HepG2 (cell line): ENCODE measurements around the gene EPB41L2. TPM values are rescaled to one million over a fixed set of nuclear protein-coding genes. Genes with fewer than 3 reads are reported as not detected.

ENCODE experiments used
- NR2C2 ChIP-seq: sonication (generic); formaldehyde crosslinking; IDR thresholded peaks from 2 replicates; pipeline ENCODE4 v1.4.0; 2020; ENCODE audit warnings: missing genetic modification reagents, mild to moderate bottlenecking, moderate library complexity, borderline replicate concordance
- REXO4 ChIP-seq: sonication (generic); formaldehyde crosslinking; IDR thresholded peaks from 2 replicates; pipeline ENCODE4 v1.8.0; 2022; ENCODE audit warnings: missing genetic modification reagents, mild to moderate bottlenecking, borderline replicate concordance
- SKI ChIP-seq: fragments of 450-650 bp; IDR thresholded peaks from one replicate; pipeline ENCODE4 v1.6.1; 2018; ENCODE audit warnings: mild to moderate bottlenecking; ENCODE audit not compliant: partially characterized antibody
- ZNF546 ChIP-seq: sonication (generic); formaldehyde crosslinking; conservative IDR thresholded peaks from 2 replicates; pipeline ENCODE4 v1.8.1; 2023; ENCODE audit warnings: mild to moderate bottlenecking, missing genetic modification reagents
- ZNF577 ChIP-seq: sonication (generic); formaldehyde crosslinking; IDR thresholded peaks from 2 replicates; pipeline ENCODE4 v1.4.0; 2020; ENCODE audit warnings: mild to moderate bottlenecking, low read depth, missing genetic modification reagents, borderline replicate concordance
- polyA plus RNA-seq, 8 experiments: library from polyadenylated mRNA; depleted of rRNA in 3 of 8; stranded (reverse) in 7 of 8; unstranded in 1 of 8; fragments of >200 nt; fragmentation: Illumina TruSeq in 4 of 8; extraction: Trizol in 4 of 8; gene quantifications; 2 replicates each; pipeline versions ENCODE4 v1.2.1 to v1.2.3, GENCODE V29; 2011 to 2016; ENCODE audit warnings: low read depth in 4 of 8, missing spikeins in 1 of 8, mixed read lengths in 1 of 8; ENCODE audit not compliant: insufficient read depth in 1 of 8
- total RNA-seq, 5 experiments: library from RNA; depleted of rRNA; stranded (reverse); fragments of >200 nt; fragmentation: Illumina TruSeq; extraction: Trizol; gene quantifications; 2 replicates each; pipeline ENCODE4 v1.2.3, GENCODE V29; 2016; ENCODE audit warnings: low read depth in 1 of 5
- TF ChIP-seq, protein P1 (sequence below): IDR thresholded peaks from 2 replicates; pipeline ENCODE4 v1.6.1; 2016; ENCODE audit warnings: low read depth, missing genetic modification reagents, missing compliant biosample characterization
- TF ChIP-seq, protein P2 (sequence below): sonication (generic); formaldehyde crosslinking; IDR thresholded peaks from 2 replicates; pipeline ENCODE4 v1.5.0; 2020; ENCODE audit warnings: missing genetic modification reagents
- TF ChIP-seq, protein P3 (sequence below): sonication (generic); formaldehyde crosslinking; conservative IDR thresholded peaks from 2 replicates; pipeline ENCODE4 v1.4.0; 2020; ENCODE audit warnings: missing genetic modification reagents
- TF ChIP-seq, protein P4 (sequence below): sonication (generic); formaldehyde crosslinking; IDR thresholded peaks from 2 replicates; pipeline ENCODE4 v1.4.0; 2020; ENCODE audit warnings: missing genetic modification reagents, borderline replicate concordance
- TF ChIP-seq, protein P5 (sequence below): IDR thresholded peaks from 2 replicates; pipeline ENCODE4 v1.6.1; 2016; ENCODE audit warnings: low read depth, borderline replicate concordance

Gene EPB41L2
- total and polyA plus RNA-seq, 2 of the 13 experiments (the other 11 are each of a cell fraction or from before 2014, with no cell fraction given), result 41.7 to 56.4 TPM

DNA sequence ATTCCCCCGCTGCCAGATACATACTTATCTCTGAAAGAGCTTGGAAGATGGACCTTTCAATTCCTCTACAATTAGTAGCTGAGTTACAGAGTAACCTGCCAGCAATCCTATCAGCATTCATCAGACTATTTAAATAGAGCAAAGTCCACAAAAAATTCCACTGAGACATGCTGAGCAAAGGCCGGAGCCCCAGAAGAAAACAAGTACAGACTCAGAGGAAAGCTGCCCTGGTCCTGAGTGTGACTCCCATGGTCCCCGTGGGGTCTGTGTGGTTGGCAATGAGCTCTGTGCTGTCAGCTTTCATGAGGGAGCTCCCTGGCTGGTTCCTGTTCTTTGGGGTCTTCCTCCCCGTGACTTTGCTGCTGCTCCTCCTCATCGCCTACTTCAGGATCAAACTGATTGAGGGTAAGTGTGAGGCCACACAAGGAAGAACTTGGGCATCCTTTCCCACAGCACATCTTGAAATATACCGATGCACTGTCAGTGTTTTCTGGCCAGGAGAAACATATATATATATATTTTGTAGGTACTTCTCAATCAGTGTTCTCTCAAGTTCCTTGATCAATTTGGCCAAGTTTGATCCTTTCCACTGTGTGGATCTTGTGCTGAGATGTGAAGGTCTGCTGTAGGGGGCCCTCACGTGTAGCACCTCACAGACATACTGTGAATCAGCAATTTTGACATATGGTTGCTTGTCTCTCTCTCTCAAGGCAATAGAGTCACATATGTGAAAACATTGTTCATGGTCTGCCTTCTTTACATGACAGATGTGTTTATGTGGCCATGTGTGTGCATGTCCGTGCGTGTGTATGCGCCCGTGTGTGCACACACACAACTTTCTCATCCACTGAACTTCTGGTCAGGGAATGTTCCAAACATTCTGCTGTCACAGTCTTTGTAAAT is 235.5 kb downstream of the EPB41L2 start, which contains the start of gene SMLR1 (continued):
- TF ChIP-seq, protein P1, sequence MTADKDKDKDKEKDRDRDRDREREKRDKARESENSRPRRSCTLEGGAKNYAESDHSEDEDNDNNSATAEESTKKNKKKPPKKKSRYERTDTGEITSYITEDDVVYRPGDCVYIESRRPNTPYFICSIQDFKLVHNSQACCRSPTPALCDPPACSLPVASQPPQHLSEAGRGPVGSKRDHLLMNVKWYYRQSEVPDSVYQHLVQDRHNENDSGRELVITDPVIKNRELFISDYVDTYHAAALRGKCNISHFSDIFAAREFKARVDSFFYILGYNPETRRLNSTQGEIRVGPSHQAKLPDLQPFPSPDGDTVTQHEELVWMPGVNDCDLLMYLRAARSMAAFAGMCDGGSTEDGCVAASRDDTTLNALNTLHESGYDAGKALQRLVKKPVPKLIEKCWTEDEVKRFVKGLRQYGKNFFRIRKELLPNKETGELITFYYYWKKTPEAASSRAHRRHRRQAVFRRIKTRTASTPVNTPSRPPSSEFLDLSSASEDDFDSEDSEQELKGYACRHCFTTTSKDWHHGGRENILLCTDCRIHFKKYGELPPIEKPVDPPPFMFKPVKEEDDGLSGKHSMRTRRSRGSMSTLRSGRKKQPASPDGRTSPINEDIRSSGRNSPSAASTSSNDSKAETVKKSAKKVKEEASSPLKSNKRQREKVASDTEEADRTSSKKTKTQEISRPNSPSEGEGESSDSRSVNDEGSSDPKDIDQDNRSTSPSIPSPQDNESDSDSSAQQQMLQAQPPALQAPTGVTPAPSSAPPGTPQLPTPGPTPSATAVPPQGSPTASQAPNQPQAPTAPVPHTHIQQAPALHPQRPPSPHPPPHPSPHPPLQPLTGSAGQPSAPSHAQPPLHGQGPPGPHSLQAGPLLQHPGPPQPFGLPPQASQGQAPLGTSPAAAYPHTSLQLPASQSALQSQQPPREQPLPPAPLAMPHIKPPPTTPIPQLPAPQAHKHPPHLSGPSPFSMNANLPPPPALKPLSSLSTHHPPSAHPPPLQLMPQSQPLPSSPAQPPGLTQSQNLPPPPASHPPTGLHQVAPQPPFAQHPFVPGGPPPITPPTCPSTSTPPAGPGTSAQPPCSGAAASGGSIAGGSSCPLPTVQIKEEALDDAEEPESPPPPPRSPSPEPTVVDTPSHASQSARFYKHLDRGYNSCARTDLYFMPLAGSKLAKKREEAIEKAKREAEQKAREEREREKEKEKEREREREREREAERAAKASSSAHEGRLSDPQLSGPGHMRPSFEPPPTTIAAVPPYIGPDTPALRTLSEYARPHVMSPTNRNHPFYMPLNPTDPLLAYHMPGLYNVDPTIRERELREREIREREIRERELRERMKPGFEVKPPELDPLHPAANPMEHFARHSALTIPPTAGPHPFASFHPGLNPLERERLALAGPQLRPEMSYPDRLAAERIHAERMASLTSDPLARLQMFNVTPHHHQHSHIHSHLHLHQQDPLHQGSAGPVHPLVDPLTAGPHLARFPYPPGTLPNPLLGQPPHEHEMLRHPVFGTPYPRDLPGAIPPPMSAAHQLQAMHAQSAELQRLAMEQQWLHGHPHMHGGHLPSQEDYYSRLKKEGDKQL, result no peak; the same call in 1 of the 2 replicates
- TF ChIP-seq, protein P2, sequence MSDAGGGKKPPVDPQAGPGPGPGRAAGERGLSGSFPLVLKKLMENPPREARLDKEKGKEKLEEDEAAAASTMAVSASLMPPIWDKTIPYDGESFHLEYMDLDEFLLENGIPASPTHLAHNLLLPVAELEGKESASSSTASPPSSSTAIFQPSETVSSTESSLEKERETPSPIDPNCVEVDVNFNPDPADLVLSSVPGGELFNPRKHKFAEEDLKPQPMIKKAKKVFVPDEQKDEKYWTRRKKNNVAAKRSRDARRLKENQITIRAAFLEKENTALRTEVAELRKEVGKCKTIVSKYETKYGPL (CRISPR knock-in tag), result 0 out of 2 replicates have a peak, but pooled peaks have one; percentile 48
- TF ChIP-seq SKI (no peak), NR2C2 (CRISPR knock-in tag) (no peak), REXO4 (CRISPR knock-in tag) (no peak), ZNF577 (no peak), ZNF546 (no peak)
- TF ChIP-seq, protein P3, sequence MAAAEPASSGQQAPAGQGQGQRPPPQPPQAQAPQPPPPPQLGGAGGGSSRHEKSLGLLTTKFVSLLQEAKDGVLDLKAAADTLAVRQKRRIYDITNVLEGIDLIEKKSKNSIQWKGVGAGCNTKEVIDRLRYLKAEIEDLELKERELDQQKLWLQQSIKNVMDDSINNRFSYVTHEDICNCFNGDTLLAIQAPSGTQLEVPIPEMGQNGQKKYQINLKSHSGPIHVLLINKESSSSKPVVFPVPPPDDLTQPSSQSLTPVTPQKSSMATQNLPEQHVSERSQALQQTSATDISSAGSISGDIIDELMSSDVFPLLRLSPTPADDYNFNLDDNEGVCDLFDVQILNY, result 0 out of 2 replicates have a peak, but pooled peaks have one; percentile 20
- TF ChIP-seq, protein P4, sequence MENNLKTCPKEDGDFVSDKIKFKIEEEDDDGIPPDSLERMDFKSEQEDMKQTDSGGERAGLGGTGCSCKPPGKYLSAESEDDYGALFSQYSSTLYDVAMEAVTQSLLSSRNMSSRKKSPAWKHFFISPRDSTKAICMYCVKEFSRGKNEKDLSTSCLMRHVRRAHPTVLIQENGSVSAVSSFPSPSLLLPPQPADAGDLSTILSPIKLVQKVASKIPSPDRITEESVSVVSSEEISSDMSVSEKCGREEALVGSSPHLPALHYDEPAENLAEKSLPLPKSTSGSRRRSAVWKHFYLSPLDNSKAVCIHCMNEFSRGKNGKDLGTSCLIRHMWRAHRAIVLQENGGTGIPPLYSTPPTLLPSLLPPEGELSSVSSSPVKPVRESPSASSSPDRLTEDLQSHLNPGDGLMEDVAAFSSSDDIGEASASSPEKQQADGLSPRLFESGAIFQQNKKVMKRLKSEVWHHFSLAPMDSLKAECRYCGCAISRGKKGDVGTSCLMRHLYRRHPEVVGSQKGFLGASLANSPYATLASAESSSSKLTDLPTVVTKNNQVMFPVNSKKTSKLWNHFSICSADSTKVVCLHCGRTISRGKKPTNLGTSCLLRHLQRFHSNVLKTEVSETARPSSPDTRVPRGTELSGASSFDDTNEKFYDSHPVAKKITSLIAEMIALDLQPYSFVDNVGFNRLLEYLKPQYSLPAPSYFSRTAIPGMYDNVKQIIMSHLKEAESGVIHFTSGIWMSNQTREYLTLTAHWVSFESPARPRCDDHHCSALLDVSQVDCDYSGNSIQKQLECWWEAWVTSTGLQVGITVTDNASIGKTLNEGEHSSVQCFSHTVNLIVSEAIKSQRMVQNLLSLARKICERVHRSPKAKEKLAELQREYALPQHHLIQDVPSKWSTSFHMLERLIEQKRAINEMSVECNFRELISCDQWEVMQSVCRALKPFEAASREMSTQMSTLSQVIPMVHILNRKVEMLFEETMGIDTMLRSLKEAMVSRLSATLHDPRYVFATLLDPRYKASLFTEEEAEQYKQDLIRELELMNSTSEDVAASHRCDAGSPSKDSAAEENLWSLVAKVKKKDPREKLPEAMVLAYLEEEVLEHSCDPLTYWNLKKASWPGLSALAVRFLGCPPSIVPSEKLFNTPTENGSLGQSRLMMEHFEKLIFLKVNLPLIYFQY, result no peak
- TF ChIP-seq, protein P5, sequence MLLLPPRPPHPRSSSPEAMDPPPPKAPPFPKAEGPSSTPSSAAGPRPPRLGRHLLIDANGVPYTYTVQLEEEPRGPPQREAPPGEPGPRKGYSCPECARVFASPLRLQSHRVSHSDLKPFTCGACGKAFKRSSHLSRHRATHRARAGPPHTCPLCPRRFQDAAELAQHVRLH, result peak; percentile 17; the same call in 1 of the 2 replicates
